OCI-LY1 (cell line): ENCODE results near the gene CACNA1C.

ENCODE experiments used
- H2AFZ ChIP-seq: fragments of 200-600 bp; sonication (generic), shearing (Covaris generic); 2 replicates; pipeline ENCODE4 v1.6.0; 2014; ENCODE audit warnings: antibody characterized with exemption, mild to moderate bottlenecking, low read length
- H3F3A ChIP-seq: fragments of 200-600 bp; sonication (generic), shearing (Covaris generic); 2 replicates; pipeline ENCODE4 v1.6.0; 2014; ENCODE audit warnings: mild to moderate bottlenecking, antibody characterized with exemption, low read length, moderate library complexity; ENCODE audit not compliant: insufficient read depth
- H3K27ac ChIP-seq: fragments of 200-600 bp; sonication (generic); 2 replicates; pipeline ENCODE4 v1.5.1; 2014; ENCODE audit warnings: low read length, mixed run types, mild to moderate bottlenecking, low read depth; ENCODE audit not compliant: poor library complexity, severe bottlenecking
- H3K27me3 ChIP-seq: fragments of 200-600 bp; sonication (generic); 2 replicates; pipeline ENCODE4 v1.6.0; 2014; ENCODE audit warnings: antibody characterized with exemption, mild to moderate bottlenecking, low read length, moderate library complexity; ENCODE audit not compliant: insufficient read depth
- H3K36me3 ChIP-seq: fragments of 200-600 bp; sonication (generic); 2 replicates; pipeline ENCODE4 v1.6.1; 2014; ENCODE audit warnings: mild to moderate bottlenecking, antibody characterized with exemption, low read length, moderate library complexity, mixed read lengths; ENCODE audit not compliant: insufficient read depth
- H3K4me1 ChIP-seq: fragments of 200-600 bp; sonication (generic); 2 replicates; pipeline ENCODE4 v1.5.1; 2014; ENCODE audit warnings: mild to moderate bottlenecking, low read length, moderate library complexity; ENCODE audit not compliant: insufficient read depth, severe bottlenecking
- H3K4me2 ChIP-seq: fragments of 200-600 bp; sonication (generic), shearing (Covaris generic); 2 replicates; pipeline ENCODE4 v1.6.1; 2014; ENCODE audit warnings: low read length
- H3K4me3 ChIP-seq: fragments of 200-600 bp; sonication (generic); 2 replicates; pipeline ENCODE4 v1.5.1; 2014; ENCODE audit warnings: low read length, low read depth, mild to moderate bottlenecking, mixed read lengths; ENCODE audit not compliant: poor library complexity, severe bottlenecking
- H3K79me2 ChIP-seq: fragments of 200-600 bp; shearing (Covaris generic); 2 replicates; pipeline ENCODE4 v1.6.1; 2016; ENCODE audit warnings: mixed run types, low read length, mixed read lengths; ENCODE audit not compliant: insufficient read depth
- H3K9ac ChIP-seq: fragments of 200-600 bp; sonication (generic), shearing (Covaris generic); 2 replicates; pipeline ENCODE4 v1.6.1; 2014; ENCODE audit warnings: mild to moderate bottlenecking, low read length, mixed read lengths
- H3K9me2 ChIP-seq: fragments of 200-600 bp; sonication (generic), shearing (Covaris generic); 2 replicates; pipeline ENCODE4 v1.6.1; 2014; ENCODE audit warnings: low read depth, mild to moderate bottlenecking, low read length, mixed read lengths
- H3K9me3 ChIP-seq: fragments of 200-600 bp; shearing (Covaris generic); 2 replicates; pipeline ENCODE4 v1.6.1; 2014; ENCODE audit warnings: low read length, mixed read lengths
- H4K20me1 ChIP-seq: fragments of 200-600 bp; sonication (generic), shearing (Covaris generic); 2 replicates; pipeline ENCODE4 v1.6.0; 2016; ENCODE audit warnings: mild to moderate bottlenecking, low read length; ENCODE audit not compliant: insufficient read depth
- CTCF ChIP-seq: fragments of 200-600 bp; sonication (generic), shearing (Covaris generic); IDR thresholded peaks from 2 replicates; pipeline ENCODE4 v1.5.1; 2017; ENCODE audit warnings: mild to moderate bottlenecking, antibody characterized with exemption, low read length, moderate library complexity, mixed read lengths
- EZH2 ChIP-seq: fragments of 200-600 bp; sonication (generic), shearing (Covaris generic); IDR thresholded peaks from 2 replicates; pipeline ENCODE4 v1.8.0; 2017; ENCODE audit warnings: borderline replicate concordance, mixed run types, mild to moderate bottlenecking, antibody characterized with exemption, low read length, moderate library complexity, mixed read lengths

The CACNA1C gene

GRCh38 chr12:2234091-2234490 lies 181.3 kb downstream of the CACNA1C start:
- no peaks in the 10 kb centered on the region for H3K27me3 ChIP-seq
- no peaks in the 10 kb centered on the region for H3F3A ChIP-seq
- H3K9ac ChIP-seq: no peak overlapping the region
- no peak overlapping the region for H3K27ac ChIP-seq
- H3K79me2 ChIP-seq: no peaks in the 10 kb centered on the region
- TF ChIP-seq CTCF (no peak), EZH2 (no peak)
- no peak overlapping the region for H3K4me3 ChIP-seq
- no peak overlapping the region for H3K4me2 ChIP-seq
- no peaks in the 10 kb centered on the region for H3K9me3 ChIP-seq
- H3K36me3 ChIP-seq: no peaks in the 10 kb centered on the region
- H3K9me2 ChIP-seq: no peaks in the 10 kb centered on the region
- peaks cover 22% of the 10 kb centered on the region for H3K4me1 ChIP-seq
- H2AFZ ChIP-seq: no peak overlapping the region
- H4K20me1 ChIP-seq: no peaks in the 10 kb centered on the region

GRCh38 chr12:2234646-2235350 lies 182.0 kb downstream of the CACNA1C start:
- no peaks in the 10 kb centered on the region for H3K36me3 ChIP-seq
- H4K20me1 ChIP-seq: no peaks in the 10 kb centered on the region
- H3F3A ChIP-seq: no peaks in the 10 kb centered on the region
- H3K27ac ChIP-seq: no peak overlapping the region
- H3K4me3 ChIP-seq: no peak overlapping the region
- H3K4me1 ChIP-seq: peaks cover 25% of the 10 kb centered on the region
- H3K79me2 ChIP-seq: no peaks in the 10 kb centered on the region
- H3K9ac ChIP-seq: no peak overlapping the region
- H3K9me2 ChIP-seq: no peaks in the 10 kb centered on the region
- H3K4me2 ChIP-seq: no peak overlapping the region
- TF ChIP-seq EZH2: no peak
- TF ChIP-seq CTCF: no peak
- H2AFZ ChIP-seq: no peak overlapping the region
- H3K27me3 ChIP-seq: no peaks in the 10 kb centered on the region
- no peaks in the 10 kb centered on the region for H3K9me3 ChIP-seq

DNA sequence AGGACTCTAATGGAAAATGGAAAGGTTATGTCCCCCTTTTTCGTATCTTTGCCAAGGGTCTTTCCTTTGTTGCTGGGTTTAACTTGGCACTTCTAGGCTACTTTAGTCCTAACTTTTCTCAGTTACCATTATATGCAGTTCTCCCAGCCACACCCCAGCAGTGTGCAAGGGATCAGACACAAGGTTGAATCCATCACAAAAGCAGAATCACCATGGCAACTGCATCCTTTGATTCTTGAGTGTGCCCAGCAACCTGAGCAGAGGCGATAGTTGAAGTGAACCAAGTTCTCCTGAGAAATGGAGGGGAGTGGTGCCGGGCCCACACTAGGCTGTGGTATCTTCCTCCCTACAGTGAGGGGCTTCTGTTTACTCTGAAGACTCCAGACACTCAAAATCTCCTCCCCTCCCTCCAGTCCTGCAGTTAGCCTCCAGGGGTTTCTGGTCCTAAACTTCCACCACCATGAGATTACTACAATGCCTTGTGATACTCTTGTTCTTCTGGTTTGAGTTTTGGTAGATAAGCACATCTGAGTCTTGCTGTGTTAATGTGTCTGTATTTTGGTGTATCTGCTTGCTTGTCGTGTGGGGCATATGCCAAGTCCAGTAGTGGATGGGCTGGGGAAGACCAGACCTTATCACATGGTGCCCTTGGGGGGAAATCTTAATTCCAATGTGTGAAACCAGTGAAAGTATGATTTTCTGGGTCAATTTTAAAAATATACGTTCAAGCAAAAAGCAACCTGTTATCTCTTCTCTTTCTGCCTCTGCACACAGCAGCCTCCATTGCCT lies 183.9 kb downstream of the CACNA1C start:
- no peak overlapping the region for H3K4me2 ChIP-seq
- peak overlapping the region; percentile 29 for H3K27ac ChIP-seq
- TF ChIP-seq EZH2: no peak
- no peak for TF ChIP-seq CTCF
- no peaks in the 10 kb centered on the region for H4K20me1 ChIP-seq
- H3K36me3 ChIP-seq: no peaks in the 10 kb centered on the region
- H3K9me3 ChIP-seq: no peaks in the 10 kb centered on the region
- H3K9ac ChIP-seq: no peak overlapping the region
- H3F3A ChIP-seq: no peaks in the 10 kb centered on the region
- peaks cover 36% of the 10 kb centered on the region for H3K4me1 ChIP-seq
- H2AFZ ChIP-seq: no peak overlapping the region
- no peaks in the 10 kb centered on the region for H3K27me3 ChIP-seq
- no peak overlapping the region for H3K4me3 ChIP-seq
- H3K79me2 ChIP-seq: no peaks in the 10 kb centered on the region
- no peaks in the 10 kb centered on the region for H3K9me2 ChIP-seq
